HEK293T (cell line): ENCODE data around the gene ZNF236.

Experiments
- CTCF ChIA-PET: fragments of 350-600 bp; formaldehyde crosslinking; extraction: SDS; loops from one replicate; lab custom pipeline; 2021; ENCODE audit warnings: antibody characterized with exemption, inconsistent platforms; lab: Yijun Ruan, JAX
- POLR2A ChIA-PET: fragments of 350-600 bp; formaldehyde crosslinking; extraction: SDS; loops from one replicate; lab custom pipeline; 2020; ENCODE audit warnings: antibody characterized with exemption, inconsistent platforms; lab: Yijun Ruan, JAX
- DNase-seq: peaks from one replicate; pipeline ENCODE4 v3.0.0; 2012; ENCODE audit warnings: mixed read lengths; ENCODE audit errors: extremely low spot score
- ARNT ChIP-seq: fragments of 450-650 bp; IDR thresholded peaks from 2 replicates; pipeline ENCODE4 v1.6.1; 2017; ENCODE audit warnings: mild to moderate bottlenecking
- BHLHE40 ChIP-seq: fragments of 450-650 bp; IDR thresholded peaks from 2 replicates; pipeline ENCODE4 v1.6.1; 2016; ENCODE audit warnings: mild to moderate bottlenecking, moderate library complexity, borderline replicate concordance
- CTBP1 ChIP-seq: fragments of 450-650 bp; IDR thresholded peaks from 2 replicates; pipeline ENCODE4 v1.6.1; 2016; ENCODE audit warnings: borderline replicate concordance
- ELF4 ChIP-seq: fragments of 450-650 bp; IDR thresholded peaks from 2 replicates; pipeline ENCODE4 v1.6.1; 2017; ENCODE audit warnings: antibody characterized with exemption
- FOXA1 ChIP-seq: fragments of 450-650 bp; IDR thresholded peaks from 2 replicates; pipeline ENCODE4 v1.6.1; 2016; ENCODE audit warnings: mild to moderate bottlenecking
- FOXK2 ChIP-seq: fragments of 450-650 bp; IDR thresholded peaks from 2 replicates; pipeline ENCODE4 v1.6.1; 2016; ENCODE audit warnings: mild to moderate bottlenecking
- FOXM1 ChIP-seq: fragments of 450-650 bp; IDR thresholded peaks from 2 replicates; pipeline ENCODE4 v1.6.1; 2017; ENCODE audit warnings: mild to moderate bottlenecking, borderline replicate concordance
- HDGF ChIP-seq: fragments of 450-650 bp; IDR thresholded peaks from 2 replicates; pipeline ENCODE4 v1.6.1; 2017; ENCODE audit warnings: antibody characterized with exemption, borderline replicate concordance
- L3MBTL2 ChIP-seq: fragments of 450-650 bp; conservative IDR thresholded peaks from 2 replicates; pipeline ENCODE4 v1.6.1; 2016; ENCODE audit warnings: mild to moderate bottlenecking
- LEF1 ChIP-seq: fragments of 450-650 bp; IDR thresholded peaks from 2 replicates; pipeline ENCODE4 v1.6.1; 2017; ENCODE audit warnings: mild to moderate bottlenecking, borderline replicate concordance
- NFRKB ChIP-seq: fragments of 450-650 bp; IDR thresholded peaks from 2 replicates; pipeline ENCODE4 v1.6.1; 2016; ENCODE audit warnings: mild to moderate bottlenecking, moderate library complexity
- PKNOX1 ChIP-seq: fragments of 450-650 bp; IDR thresholded peaks from 2 replicates; pipeline ENCODE4 v1.6.1; 2016
- SP1 ChIP-seq: fragments of 450-650 bp; IDR thresholded peaks from 2 replicates; pipeline ENCODE4 v1.6.1; 2017
- SUZ12 ChIP-seq: fragments of 450-650 bp; IDR thresholded peaks from 2 replicates; pipeline ENCODE4 v1.6.1; 2016; ENCODE audit warnings: mild to moderate bottlenecking
- TARDBP ChIP-seq: fragments of 450-650 bp; IDR thresholded peaks from 2 replicates; pipeline ENCODE4 v1.6.1; 2016
- ZNF384 ChIP-seq: fragments of 450-650 bp; IDR thresholded peaks from 2 replicates; pipeline ENCODE4 v1.6.1; 2016

The ZNF236 gene

GRCh38 chr18:77002496-77002895 is 180.1 kb downstream of the ZNF236 start:
- ChIA-PET POLR2A (no interaction called here), CTCF (no interaction called here)
- no peak for DNase-seq
- no peak for TF ChIP-seq L3MBTL2
- no peak for TF ChIP-seq NFRKB
- no peak for TF ChIP-seq LEF1
- TF ChIP-seq FOXA1, result no peak
- no peak for TF ChIP-seq SUZ12
- TF ChIP-seq ELF4, result no peak
- TF ChIP-seq PKNOX1, result no peak
- no peak for TF ChIP-seq FOXM1
- no peak for TF ChIP-seq BHLHE40
- TF ChIP-seq ZNF384, result no peak
- TF ChIP-seq ARNT, result no peak
- no peak for TF ChIP-seq SP1
- no peak for TF ChIP-seq TARDBP
- no peak for TF ChIP-seq CTBP1
- no peak for TF ChIP-seq HDGF
- no peak for TF ChIP-seq FOXK2

- no peak for DNase-seq
- TF ChIP-seq FOXA1 (no peak), SP1 (no peak), TARDBP (no peak), ELF4 (no peak)
- CTCF ChIA-PET, result no interaction called here
- POLR2A ChIA-PET, result no interaction called here
Observed at GRCh38 chr18:77003316-77003715, 181.0 kb downstream of the ZNF236 start.

GRCh38 chr18:77004555-77005380 is 182.4 kb downstream of the ZNF236 start:
- TF ChIP-seq PKNOX1, result no peak
- no peak for TF ChIP-seq SUZ12
- no peak for TF ChIP-seq HDGF
- TF ChIP-seq SP1, result no peak
- no peak for TF ChIP-seq L3MBTL2
- TF ChIP-seq NFRKB, result no peak
- no peak for TF ChIP-seq FOXA1
- TF ChIP-seq ZNF384, result no peak
- no peak for TF ChIP-seq FOXM1
- ChIA-PET CTCF (no interaction called here), POLR2A (no interaction called here)
- DNase-seq, result no peak

GRCh38 chr18:77005651-77006195 is 183.4 kb downstream of the ZNF236 start:
- DNase-seq, result no peak
- no peak for TF ChIP-seq ELF4
- TF ChIP-seq FOXK2, result no peak
- TF ChIP-seq LEF1, result no peak
- TF ChIP-seq L3MBTL2, result no peak
- CTCF ChIA-PET, result no interaction called here
- POLR2A ChIA-PET, result no interaction called here

- DNase-seq, result no peak
- ChIA-PET POLR2A (no interaction called here), CTCF (no interaction called here)
- TF ChIP-seq LEF1 (no peak), ZNF384 (no peak), SUZ12 (no peak), BHLHE40 (no peak), L3MBTL2 (no peak), ELF4 (no peak), TARDBP (no peak), ARNT (no peak), FOXM1 (no peak), SP1 (no peak), FOXK2 (no peak), FOXA1 (no peak), CTBP1 (no peak), HDGF (no peak), NFRKB (no peak), PKNOX1 (no peak)
Observed at GRCh38 chr18:77006305-77007175, 184.2 kb downstream of the ZNF236 start.

GRCh38 chr18:77007251-77007650 is 184.9 kb downstream of the ZNF236 start:
- ChIA-PET CTCF (no interaction called here), POLR2A (no interaction called here)
- TF ChIP-seq NFRKB, result no peak
- no peak for TF ChIP-seq L3MBTL2
- TF ChIP-seq CTBP1, result no peak
- TF ChIP-seq FOXA1, result no peak
- no peak for TF ChIP-seq BHLHE40
- no peak for DNase-seq
